Muscle of arm (tissue), 12 donors: ENCODE data around the gene APC2. TPM values are rescaled to one million over a fixed set of nuclear protein-coding genes. Genes with fewer than 3 reads are reported as not detected.
A peak's percentile ranks its signal among the peaks of the same experiment; 100 is the strongest.
"Not testable (repeated sequence)": the region's sequence is repeated elsewhere in the genome, so short reads cannot be mapped to it uniquely, and the experiment has no call there.

Experiments used
- DNase-seq: peaks from one replicate; pipeline ENCODE4 v3.0.0-alpha.2; 2013
- polyA plus RNA-seq, 12 donors: library from polyadenylated mRNA; unstranded; fragments of 120-200 nt; gene quantifications; one replicate each; pipeline ENCODE4 v1.2.1, GENCODE V29; 2013; ENCODE audit not compliant: insufficient read length in 12 of 12

Gene APC2
- polyA plus RNA-seq, 12 donors: 0.45 to 6.1 (median 0.74) TPM; not detected in 1

- DNase-seq: no peak
Observed at GRCh38 chr19:1474765-1475351, 24.9 kb downstream of the APC2 start.

GRCh38 chr19:1475751-1476437, 26.0 kb downstream of the APC2 start:
- no peak for DNase-seq

GRCh38 chr19:1477056-1477455, 27.1 kb downstream of the APC2 start:
- not testable (repeated sequence) for DNase-seq

GRCh38 chr19:1478934-1479707, 29.2 kb downstream of the APC2 start, which contains the start of gene C19orf25:
TSS of gene C19orf25 (minus strand) at chr19:1479215. CDS start at chr19:1478903, 312 bp downstream.
- peak; percentile 95 for DNase-seq

GRCh38 chr19:1481224-1481892, 31.4 kb downstream of the APC2 start:
- DNase-seq: no peak

- no peak for DNase-seq
Observed at GRCh38 chr19:1481893-1482360, 32.0 kb downstream of the APC2 start.

- no peak for DNase-seq
Observed at GRCh38 chr19:1482361-1483130, 32.6 kb downstream of the APC2 start.

GRCh38 chr19:1483131-1483978, 33.4 kb downstream of the APC2 start:
- DNase-seq: no peak

GRCh38 chr19:1483979-1484428, 34.1 kb downstream of the APC2 start:
- DNase-seq: no peak

- DNase-seq: no peak
Observed at GRCh38 chr19:1486720-1487575, 37.0 kb downstream of the APC2 start.

- DNase-seq: no peak
Observed at GRCh38 chr19:1487576-1488281, 37.8 kb downstream of the APC2 start.

- DNase-seq: no peak
Observed at GRCh38 chr19:1488282-1488601, 38.3 kb downstream of the APC2 start.

GRCh38 chr19:1489463-1490310, 39.8 kb downstream of the APC2 start:
- no peak for DNase-seq

- peak; percentile 98 for DNase-seq
Observed at GRCh38 chr19:1490311-1491113, 40.6 kb downstream of the APC2 start, which contains the start of gene PCSK4. TSS of gene PCSK4 (minus strand) at chr19:1490350. CDS start at chr19:1490346, 4 bp downstream.

GRCh38 chr19:1491114-1491848, 41.4 kb downstream of the APC2 start, which contains the start of gene REEP6:
TSS of gene REEP6 (plus strand) at chr19:1491181. CDS start at chr19:1491270, 89 bp downstream.
- no peak for DNase-seq

- DNase-seq: no peak
Observed at GRCh38 chr19:1491849-1492170, 41.9 kb downstream of the APC2 start.
